Measurements from ENCODE around the gene WIPF1.

DNA sequence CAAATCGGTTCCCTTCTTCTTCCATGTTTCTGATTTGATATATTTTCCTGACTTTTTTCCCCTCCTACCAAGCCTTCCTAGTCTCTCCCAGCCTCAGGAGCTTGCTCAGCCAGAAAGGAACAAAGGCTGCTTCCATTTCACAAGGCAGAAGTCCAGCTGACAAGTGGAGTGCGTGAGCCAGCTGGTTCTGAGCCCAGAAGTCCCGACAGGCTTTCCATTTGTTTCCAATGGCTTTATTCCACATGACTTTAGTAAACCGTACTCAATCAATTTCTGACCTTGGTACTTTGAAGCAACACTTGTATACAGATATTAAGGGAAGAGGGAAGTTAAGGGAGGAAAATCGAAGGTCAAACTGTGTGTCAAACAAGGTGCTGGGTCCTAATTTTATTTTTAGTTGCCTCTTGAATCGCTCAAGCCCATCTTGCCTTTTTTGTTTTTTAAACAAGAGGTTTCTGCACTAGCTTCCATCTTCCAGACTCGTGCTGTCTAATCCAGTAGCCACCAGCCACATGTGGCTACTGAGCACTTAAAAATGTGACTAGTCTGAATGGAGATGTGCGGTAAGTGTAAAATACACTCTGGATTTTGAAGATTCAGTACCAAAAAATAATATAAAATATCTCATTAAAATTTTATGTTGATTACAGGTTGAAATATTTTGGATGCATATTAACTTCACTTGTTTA, 36.2 kb downstream of the WIPF1 start:
- TF ChIP-seq, protein P1, sequence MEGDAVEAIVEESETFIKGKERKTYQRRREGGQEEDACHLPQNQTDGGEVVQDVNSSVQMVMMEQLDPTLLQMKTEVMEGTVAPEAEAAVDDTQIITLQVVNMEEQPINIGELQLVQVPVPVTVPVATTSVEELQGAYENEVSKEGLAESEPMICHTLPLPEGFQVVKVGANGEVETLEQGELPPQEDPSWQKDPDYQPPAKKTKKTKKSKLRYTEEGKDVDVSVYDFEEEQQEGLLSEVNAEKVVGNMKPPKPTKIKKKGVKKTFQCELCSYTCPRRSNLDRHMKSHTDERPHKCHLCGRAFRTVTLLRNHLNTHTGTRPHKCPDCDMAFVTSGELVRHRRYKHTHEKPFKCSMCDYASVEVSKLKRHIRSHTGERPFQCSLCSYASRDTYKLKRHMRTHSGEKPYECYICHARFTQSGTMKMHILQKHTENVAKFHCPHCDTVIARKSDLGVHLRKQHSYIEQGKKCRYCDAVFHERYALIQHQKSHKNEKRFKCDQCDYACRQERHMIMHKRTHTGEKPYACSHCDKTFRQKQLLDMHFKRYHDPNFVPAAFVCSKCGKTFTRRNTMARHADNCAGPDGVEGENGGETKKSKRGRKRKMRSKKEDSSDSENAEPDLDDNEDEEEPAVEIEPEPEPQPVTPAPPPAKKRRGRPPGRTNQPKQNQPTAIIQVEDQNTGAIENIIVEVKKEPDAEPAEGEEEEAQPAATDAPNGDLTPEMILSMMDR (IDR thresholded peaks at IDR 0.05), result no peak
- TF ChIP-seq SREBF2 (IDR thresholded peaks at IDR 0.05) (no peak), MAZ (IDR thresholded peaks at IDR 0.05; ENCODE audit: borderline replicate concordance, low read depth, low read length) (no peak), PHF8 (IDR thresholded peaks at IDR 0.05; ENCODE audit: borderline replicate concordance, low read depth) (no peak), EP300 (IDR thresholded peaks at IDR 0.05) (no peak), POLR2A (IDR thresholded peaks at IDR 0.05; ENCODE audit: low read length) (no peak), BHLHE40 (IDR thresholded peaks at IDR 0.05; ENCODE audit: low read depth, low read length) (no peak), RFX5 (IDR thresholded peaks at IDR 0.05) (no peak), NPAS2 (CRISPR knock-in tag; IDR thresholded peaks at IDR 0.05; ENCODE audit: borderline replicate concordance) (no peak), HOXA7 (CRISPR knock-in tag; IDR thresholded peaks at IDR 0.05) (no peak), KDM1A (IDR thresholded peaks at IDR 0.05; ENCODE audit: low read depth) (no peak)
- TF ChIP-seq, protein P2, sequence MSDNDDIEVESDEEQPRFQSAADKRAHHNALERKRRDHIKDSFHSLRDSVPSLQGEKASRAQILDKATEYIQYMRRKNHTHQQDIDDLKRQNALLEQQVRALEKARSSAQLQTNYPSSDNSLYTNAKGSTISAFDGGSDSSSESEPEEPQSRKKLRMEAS (IDR thresholded peaks at IDR 0.05), result no peak
- TF ChIP-seq, protein P3, sequence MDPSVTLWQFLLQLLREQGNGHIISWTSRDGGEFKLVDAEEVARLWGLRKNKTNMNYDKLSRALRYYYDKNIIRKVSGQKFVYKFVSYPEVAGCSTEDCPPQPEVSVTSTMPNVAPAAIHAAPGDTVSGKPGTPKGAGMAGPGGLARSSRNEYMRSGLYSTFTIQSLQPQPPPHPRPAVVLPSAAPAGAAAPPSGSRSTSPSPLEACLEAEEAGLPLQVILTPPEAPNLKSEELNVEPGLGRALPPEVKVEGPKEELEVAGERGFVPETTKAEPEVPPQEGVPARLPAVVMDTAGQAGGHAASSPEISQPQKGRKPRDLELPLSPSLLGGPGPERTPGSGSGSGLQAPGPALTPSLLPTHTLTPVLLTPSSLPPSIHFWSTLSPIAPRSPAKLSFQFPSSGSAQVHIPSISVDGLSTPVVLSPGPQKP (IDR thresholded peaks at IDR 0.05; ENCODE audit: low read depth, low read length), result no peak

Data from A549 (cell line).